ENCODE measurements around the gene AGAP1. TPM values are rescaled to one million over a fixed set of nuclear protein-coding genes. Genes with fewer than 3 reads are reported as not detected.

The AGAP1 gene
- total RNA-seq, 1 donor = 10.8 TPM

DNA sequence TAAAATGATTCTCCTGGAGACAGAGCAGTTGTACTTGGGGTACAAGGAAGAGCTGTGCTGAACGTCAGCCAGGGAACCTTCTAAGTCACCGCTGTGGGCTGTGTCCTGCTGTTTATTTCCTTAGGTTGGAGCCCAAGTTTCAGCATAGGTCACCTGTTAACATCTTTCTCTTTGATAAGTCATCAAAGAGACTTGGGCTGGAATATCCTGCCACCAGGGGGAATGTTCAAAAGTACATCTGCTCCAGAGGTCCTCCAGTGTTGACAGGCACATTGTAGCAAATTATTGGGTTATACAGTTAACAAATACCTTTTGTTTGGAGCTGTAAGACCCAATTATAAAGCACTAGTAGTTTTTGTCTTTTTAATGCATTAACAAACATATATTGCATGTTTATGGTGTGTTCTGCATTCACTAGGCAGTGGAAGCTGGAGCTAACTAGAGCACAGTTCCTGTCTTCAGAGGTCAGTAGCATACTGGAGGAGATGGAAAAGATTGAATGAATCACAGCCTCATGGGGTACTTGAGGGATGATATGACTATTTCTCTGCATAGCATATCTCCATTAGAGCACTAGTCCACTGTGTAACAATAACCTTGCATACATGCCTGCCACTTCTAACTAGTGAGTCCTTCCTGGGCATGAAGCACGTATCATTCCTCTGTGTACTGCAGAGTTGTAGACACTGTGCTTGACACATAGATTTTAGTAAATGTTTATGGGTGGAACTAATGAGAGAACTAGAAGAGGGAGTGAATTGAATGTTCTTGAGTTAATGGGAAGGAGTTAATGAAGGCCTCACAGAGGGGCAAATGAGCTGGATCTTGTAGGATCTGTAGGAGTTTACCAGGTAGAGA, 182.1 kb downstream of the AGAP1 start:
- TF ChIP-seq, protein P1, sequence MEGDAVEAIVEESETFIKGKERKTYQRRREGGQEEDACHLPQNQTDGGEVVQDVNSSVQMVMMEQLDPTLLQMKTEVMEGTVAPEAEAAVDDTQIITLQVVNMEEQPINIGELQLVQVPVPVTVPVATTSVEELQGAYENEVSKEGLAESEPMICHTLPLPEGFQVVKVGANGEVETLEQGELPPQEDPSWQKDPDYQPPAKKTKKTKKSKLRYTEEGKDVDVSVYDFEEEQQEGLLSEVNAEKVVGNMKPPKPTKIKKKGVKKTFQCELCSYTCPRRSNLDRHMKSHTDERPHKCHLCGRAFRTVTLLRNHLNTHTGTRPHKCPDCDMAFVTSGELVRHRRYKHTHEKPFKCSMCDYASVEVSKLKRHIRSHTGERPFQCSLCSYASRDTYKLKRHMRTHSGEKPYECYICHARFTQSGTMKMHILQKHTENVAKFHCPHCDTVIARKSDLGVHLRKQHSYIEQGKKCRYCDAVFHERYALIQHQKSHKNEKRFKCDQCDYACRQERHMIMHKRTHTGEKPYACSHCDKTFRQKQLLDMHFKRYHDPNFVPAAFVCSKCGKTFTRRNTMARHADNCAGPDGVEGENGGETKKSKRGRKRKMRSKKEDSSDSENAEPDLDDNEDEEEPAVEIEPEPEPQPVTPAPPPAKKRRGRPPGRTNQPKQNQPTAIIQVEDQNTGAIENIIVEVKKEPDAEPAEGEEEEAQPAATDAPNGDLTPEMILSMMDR (IDR thresholded peaks at IDR 0.05; ENCODE audit: insufficient read depth, low read depth, low read length) = peak; percentile 32
- H3K4me3 ChIP-seq (ENCODE audit: low read depth, low read length) = no peak overlapping the region
- DNase-seq (ENCODE audit: low read depth) = no peak

DNA sequence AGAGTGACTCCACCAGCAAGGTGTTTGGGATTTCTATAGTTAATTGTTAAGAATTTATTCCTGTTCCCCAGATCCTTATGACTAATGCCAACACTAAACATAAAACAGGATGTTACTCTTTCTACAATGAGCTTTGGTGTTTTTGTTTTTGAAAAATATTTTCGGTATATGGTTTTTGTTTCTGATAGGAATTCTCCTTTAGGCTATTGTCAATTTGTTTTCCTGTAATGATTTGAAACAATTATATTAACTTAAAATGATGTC, 182.6 kb downstream of the AGAP1 start:
- TF ChIP-seq, protein P1 (IDR thresholded peaks at IDR 0.05; ENCODE audit: insufficient read depth, low read depth, low read length) = no peak
- no peak for DNase-seq (ENCODE audit: low read depth)
- H3K4me3 ChIP-seq (ENCODE audit: low read depth, low read length) = no peak overlapping the region

DNA sequence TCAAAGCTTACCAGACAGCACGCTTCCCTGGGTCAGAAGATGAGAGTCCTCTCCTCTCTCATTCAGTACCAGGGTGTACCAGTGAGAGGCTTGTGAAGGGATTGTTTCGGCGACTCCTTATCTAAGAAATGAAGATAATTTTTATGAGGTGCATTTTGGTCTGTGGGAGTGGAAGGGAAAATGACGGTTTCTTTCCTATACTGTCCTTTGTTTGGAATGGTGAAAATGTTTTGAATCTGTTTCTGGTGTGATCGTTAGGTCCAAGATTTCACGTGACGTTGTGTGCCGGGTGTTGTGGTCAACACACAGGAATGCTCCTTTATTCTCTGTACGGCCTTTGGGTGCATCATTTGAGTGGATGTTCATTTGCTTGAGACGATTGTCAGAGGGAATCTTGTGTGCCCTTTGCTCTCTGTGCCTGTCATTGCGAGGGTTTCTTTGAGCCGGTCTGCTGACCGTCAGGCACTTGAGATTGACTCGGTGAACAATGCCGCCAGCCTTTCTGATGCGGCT, 183.5 kb downstream of the AGAP1 start:
- no peak overlapping the region for H3K4me3 ChIP-seq (ENCODE audit: low read depth, low read length)
- DNase-seq (ENCODE audit: low read depth) = peak; percentile 82
- TF ChIP-seq, protein P1 (IDR thresholded peaks at IDR 0.05; ENCODE audit: insufficient read depth, low read depth, low read length) = no peak

GRCh38 chr2:235677937-235678336, 184.1 kb downstream of the AGAP1 start:
- H3K4me3 ChIP-seq (ENCODE audit: low read depth, low read length) = no peak overlapping the region
- TF ChIP-seq, protein P1 (IDR thresholded peaks at IDR 0.05; ENCODE audit: insufficient read depth, low read depth, low read length) = no peak
- DNase-seq (ENCODE audit: low read depth) = no peak

DNA sequence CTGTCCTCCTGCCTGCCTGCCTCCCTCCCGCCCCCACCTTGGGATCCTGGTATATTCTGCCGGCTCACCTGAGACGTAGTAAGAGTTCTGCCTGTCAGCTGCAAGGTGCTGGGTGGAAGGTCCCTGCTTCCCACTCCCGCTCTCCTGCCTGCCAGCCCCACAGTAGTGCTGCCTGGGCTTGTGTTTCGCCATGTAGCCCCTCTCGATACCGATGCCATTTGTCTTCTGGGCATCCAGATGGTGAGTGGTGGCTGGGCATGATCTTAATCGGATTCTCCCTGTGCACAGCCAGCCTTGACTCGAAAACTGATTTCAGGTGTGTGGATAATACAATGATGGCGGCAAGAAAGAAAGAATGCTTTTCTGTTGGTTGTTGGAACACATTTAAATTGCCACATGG, 184.9 kb downstream of the AGAP1 start:
- no peak overlapping the region for H3K4me3 ChIP-seq (ENCODE audit: low read depth, low read length)
- DNase-seq (ENCODE audit: low read depth) = no peak
- TF ChIP-seq, protein P1 (IDR thresholded peaks at IDR 0.05; ENCODE audit: insufficient read depth, low read depth, low read length) = no peak

DNA sequence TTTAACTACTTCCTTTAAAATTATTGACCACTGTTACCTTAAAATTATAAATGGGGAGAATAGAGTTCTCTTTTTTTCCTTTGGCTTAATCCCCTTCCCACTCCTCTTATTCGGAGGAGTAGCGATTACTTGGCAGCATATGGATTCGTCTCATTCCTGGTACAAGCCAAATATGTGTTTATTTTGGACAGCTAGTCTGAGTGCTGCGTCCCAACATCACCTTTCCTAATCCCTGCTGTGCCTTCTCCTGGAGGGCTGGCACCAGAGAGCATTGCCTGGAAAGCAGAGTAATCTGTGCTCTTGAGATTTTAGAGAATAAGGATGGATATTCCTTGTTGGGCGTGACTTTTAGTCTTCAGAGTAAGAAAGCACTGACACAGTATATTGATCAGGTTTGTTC, 185.6 kb downstream of the AGAP1 start:
- no peak overlapping the region for H3K4me3 ChIP-seq (ENCODE audit: low read depth, low read length)
- TF ChIP-seq, protein P1 (IDR thresholded peaks at IDR 0.05; ENCODE audit: insufficient read depth, low read depth, low read length) = no peak
- DNase-seq (ENCODE audit: low read depth) = no peak

Data from fibroblast of villous mesenchyme (primary cell).